HFF-Myc (cell line): ENCODE measurements around the gene KRTAP5-6.

Source experiments
- DNase-seq: peaks from one replicate; pipeline ENCODE4 v3.0.0-alpha.2; 2011; ENCODE audit warnings: low read depth; ENCODE audit errors: extremely low read depth
- H3K4me3 ChIP-seq: replicated peaks from 2 replicates; pipeline ENCODE4 v1.5.1; 2011; ENCODE audit warnings: low read depth, mild to moderate bottlenecking, control low read depth, low read length
- CTCF ChIP-seq: IDR thresholded peaks from 2 replicates; pipeline ENCODE4 v1.5.1; 2012; ENCODE audit warnings: mild to moderate bottlenecking, low read depth, low read length, control low read depth; ENCODE audit errors: missing control alignments

Gene KRTAP5-6

GRCh38 chr11:1718326-1718725 lies 21.3 kb downstream of the KRTAP5-6 start:
- no peak overlapping the region for H3K4me3 ChIP-seq
- no peak for TF ChIP-seq CTCF
- DNase-seq: no peak

- TF ChIP-seq CTCF: no peak
- DNase-seq: no peak
- no peak overlapping the region for H3K4me3 ChIP-seq
These were observed 22.8 kb downstream of the KRTAP5-6 start for GRCh38 chr11:1719781-1720180.

GRCh38 chr11:1727096-1727690 lies 30.2 kb downstream of the KRTAP5-6 start:
- no peak for TF ChIP-seq CTCF
- no peak for DNase-seq
- no peak overlapping the region for H3K4me3 ChIP-seq

GRCh38 chr11:1727861-1728260 lies 30.9 kb downstream of the KRTAP5-6 start:
- TF ChIP-seq CTCF: no peak
- DNase-seq: no peak
- no peak overlapping the region for H3K4me3 ChIP-seq

- no peak overlapping the region for H3K4me3 ChIP-seq
- no peak for DNase-seq
- TF ChIP-seq CTCF: no peak
These were observed 31.3 kb downstream of the KRTAP5-6 start for GRCh38 chr11:1728301-1728700.

GRCh38 chr11:1728931-1729691 lies 32.1 kb downstream of the KRTAP5-6 start:
- H3K4me3 ChIP-seq: no peak overlapping the region
- no peak for TF ChIP-seq CTCF
- no peak for DNase-seq
